ENCODE results near the gene SPAG17.

SPAG17 gene

DNA sequence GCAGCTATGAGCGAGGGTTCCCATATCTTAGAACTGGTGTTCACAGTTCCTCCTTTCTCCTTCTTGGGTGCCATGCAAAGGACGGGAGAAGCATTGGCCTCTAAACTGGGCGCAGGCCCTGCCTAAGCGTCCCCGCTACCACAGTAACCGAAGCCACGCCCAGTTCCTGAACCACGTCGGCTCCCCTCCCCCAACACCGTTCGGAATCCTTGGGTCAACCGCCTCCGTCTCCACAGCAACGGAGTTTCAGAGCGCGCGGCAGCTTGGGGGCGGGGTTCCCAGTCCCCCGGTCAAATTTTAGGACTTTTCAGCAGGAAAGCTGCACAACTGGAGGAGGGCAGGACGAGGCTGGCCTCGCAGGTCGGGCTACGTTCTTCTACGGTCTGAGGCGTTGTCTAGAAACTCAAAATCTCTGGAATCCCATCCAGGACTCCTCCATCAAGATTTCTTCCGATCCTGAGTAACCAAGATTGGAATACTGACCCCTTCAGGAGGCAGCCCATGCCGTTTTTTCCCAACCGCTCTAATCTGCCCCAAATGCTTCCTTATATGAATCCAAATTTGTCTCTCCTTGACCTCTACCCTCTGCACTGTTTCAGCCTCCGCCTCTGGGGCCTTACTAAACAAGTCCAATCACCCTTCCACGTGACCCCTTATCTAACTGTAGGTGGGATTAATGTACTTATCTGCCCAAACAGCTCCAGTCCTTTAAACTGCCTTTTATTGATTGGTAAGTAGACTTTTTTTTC lies at the start of gene SPAG17:
SPAG17 (minus strand) TSS at position 145 of the 749 bp plus-strand sequence; CDS start at position 74, 71 bp downstream.
- no peak for DNase-seq

GRCh38 chr1:118225471-118225870 lies 40.4 kb upstream of the SPAG17 start:
- no peak for DNase-seq

GRCh38 chr1:118223426-118223825 lies 38.4 kb upstream of the SPAG17 start:
- no peak for DNase-seq

DNA sequence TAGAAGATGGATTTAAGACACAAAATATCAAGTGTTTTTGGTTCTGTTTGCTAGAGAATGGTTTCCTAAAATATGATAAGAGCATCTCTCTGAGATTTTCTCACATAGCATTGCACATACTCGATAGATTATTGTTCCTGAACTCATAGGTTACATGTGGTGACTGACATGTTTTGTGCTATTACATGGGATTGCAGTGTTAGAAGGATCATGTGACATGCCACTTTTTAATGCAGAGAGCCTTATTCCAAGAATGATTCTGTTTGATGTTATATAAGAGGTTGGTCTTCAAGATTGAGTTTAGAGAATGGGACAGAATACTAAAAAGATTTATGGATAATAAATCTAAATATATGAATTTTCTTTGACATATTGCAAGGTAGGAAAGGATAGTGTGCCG lies 34.4 kb upstream of the SPAG17 start:
- no peak for DNase-seq

DNA sequence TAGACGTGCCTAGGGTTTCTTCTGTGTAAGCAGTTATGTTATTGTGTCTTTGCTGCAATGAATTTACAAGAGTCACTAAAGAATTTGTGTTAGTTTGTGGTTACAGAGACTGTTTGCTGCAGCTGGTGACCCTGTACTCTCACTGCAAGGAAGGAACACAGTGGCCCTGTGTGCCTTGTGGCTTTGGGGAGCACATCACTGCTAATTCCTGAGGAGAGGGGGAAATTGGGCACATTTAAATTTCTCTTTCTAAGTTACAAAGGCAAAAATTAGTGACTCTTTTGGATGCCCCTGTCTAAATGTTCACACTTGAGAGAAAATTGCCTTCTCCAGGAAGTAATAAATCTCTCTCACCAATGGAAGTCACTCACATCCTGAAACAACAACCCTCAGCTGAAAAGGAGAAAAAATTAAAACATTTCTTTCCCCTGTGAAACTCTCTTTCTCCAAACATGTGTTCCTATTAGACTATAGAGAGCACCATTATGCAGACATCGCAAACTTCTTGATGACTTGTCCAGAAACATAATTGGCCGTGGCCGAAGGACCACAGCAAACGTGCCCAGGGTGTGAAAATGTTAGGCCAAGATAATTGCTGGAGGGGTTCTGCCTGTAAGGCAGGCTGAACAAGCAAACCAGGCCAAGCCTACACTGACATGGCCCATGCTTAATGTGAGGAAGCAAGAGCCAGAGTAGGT lies 32.3 kb upstream of the SPAG17 start:
- DNase-seq, result no peak

- DNase-seq, result no peak
Measured at GRCh38 chr1:118214866-118215265, 29.8 kb upstream of the SPAG17 start.

- DNase-seq, result no peak
Measured at GRCh38 chr1:118210723-118211110, 25.7 kb upstream of the SPAG17 start.

- no peak for DNase-seq
Measured at GRCh38 chr1:118210051-118210722, 25.2 kb upstream of the SPAG17 start.

DNA sequence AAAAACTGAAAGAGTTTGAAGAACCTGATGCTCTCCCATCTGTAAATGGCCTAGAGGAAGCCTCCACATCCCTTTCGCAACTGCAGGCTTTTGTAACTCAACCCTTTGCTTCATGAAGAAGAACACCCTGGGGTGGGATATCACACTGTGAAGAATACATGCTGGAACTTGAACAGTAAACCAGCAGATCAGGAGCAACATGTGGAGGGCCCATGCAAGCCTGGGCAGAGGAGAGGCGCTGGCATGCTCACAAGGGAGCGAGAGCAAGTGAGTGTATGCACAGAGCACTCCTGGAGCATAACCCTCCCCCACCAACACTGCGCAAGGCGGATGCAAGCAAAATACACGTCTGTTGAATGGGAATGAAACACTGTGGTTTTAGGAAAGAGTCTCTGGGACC lies 24.6 kb upstream of the SPAG17 start:
- DNase-seq, result no peak

DNA sequence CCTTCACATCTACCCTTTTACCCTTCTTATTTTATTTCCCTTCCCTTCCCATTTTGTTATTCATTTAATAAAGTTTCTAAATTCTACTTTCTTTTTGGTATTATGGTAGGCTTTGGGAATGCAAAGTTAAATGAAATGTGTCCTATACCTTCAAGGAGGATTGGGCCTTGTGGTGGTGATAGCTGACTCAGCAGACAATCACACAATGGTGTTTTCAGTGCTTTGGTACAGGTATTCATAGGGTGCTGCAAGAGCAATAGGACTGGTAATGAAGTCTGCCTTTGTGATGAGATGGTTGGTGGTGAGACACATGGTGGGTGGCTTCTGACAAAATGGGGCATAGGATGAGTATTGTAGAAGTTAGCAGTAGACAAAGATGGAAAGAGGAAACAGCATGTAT lies 21.9 kb upstream of the SPAG17 start:
- DNase-seq, result no peak

- DNase-seq, result no peak
Measured at GRCh38 chr1:118204648-118205047, 19.6 kb upstream of the SPAG17 start.

GRCh38 chr1:118204105-118204504 lies 19.1 kb upstream of the SPAG17 start:
- no peak for DNase-seq

DNA sequence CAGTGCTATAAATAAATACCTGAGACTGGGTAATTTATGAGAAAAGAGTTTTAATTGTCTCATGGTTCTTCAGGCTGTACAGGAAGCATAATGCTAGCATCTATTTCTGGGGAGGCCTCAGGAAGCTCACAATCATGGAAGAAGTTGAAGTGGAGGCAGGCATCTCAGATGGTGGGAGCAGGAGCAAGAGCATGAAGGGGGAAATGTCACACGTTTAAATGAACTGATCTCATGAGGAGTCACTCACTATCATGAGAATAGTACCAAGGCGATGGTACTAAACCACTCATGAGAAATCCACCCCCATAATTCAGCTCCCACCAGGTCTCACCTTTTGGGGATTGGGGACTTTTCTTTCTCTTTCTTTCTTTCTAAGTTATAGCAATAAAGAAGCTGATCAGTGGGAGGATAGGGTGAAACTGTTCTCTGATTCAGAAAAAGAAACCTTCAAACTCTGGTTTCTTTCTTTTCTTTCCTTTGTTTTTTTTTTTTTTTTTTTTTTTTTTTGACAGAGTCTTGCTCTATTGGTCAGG lies 17.1 kb upstream of the SPAG17 start:
- no peak for DNase-seq

- DNase-seq, result no peak
Measured at GRCh38 chr1:118201524-118201923, 16.5 kb upstream of the SPAG17 start.

DNA sequence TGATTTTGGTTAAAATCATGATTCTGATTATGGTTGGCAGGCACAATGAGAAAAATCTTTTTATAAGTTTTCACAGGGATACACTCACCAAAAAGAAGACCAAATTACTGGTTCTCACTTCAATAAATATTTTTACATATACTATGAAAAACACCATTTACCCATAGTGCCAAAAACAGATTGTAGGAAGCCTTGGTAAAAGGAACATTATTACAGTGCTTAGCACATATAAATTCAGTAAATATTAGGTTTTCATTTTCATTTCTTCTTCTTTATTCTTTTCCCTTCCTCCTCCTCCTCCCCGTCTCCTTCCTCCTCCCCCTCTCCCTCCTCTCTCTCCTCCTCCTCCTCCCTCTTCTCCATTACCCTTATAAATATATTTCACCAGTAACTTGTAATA lies 15.8 kb upstream of the SPAG17 start:
- DNase-seq, result no peak

- no peak for DNase-seq
Measured at GRCh38 chr1:118190561-118190960, 5.5 kb upstream of the SPAG17 start.

GRCh38 chr1:118189564-118189963 lies 4.5 kb upstream of the SPAG17 start:
- DNase-seq, result no peak

- DNase-seq, result no peak
Measured at GRCh38 chr1:118188411-118188810, 3.4 kb upstream of the SPAG17 start.

- DNase-seq, result no peak
Measured at GRCh38 chr1:118186026-118186425, 998 bp upstream of the SPAG17 start.

GRCh38 chr1:118184739-118185083 lies 317 bp downstream of the SPAG17 start:
- no peak for DNase-seq

GRCh38 chr1:118183586-118183985 lies 1.4 kb downstream of the SPAG17 start:
- no peak for DNase-seq

- DNase-seq, result no peak
Measured at GRCh38 chr1:118177998-118178397, 7.0 kb downstream of the SPAG17 start.

- no peak for DNase-seq
Measured at GRCh38 chr1:118169016-118169415, 16.0 kb downstream of the SPAG17 start.

GRCh38 chr1:118160806-118161205 lies 24.2 kb downstream of the SPAG17 start:
- no peak for DNase-seq
